Adipose tissue (tissue), 3 donors: ENCODE results near the gene NAV2. TPM values are rescaled to one million over a fixed set of nuclear protein-coding genes. Genes with fewer than 3 reads are reported as not detected.
"Not testable (repeated sequence)": the region's sequence is repeated elsewhere in the genome, so short reads cannot be mapped to it uniquely, and the experiment has no call there.

Experiments
- H3K27ac ChIP-seq: one replicate; pipeline ENCODE4 v1.5.1; 2013; ENCODE audit warnings: low read depth, low read length
- WGBS, 3 donors: extraction: QIAGEN DNeasy Blood & Tissue Kit; methylation state at CpG; one replicate each; pipeline ENCODE4 v1.1.7; 2013; 5-methylcytosine and 5-hydroxymethylcytosine counted together
- polyA plus RNA-seq, 3 donors: library from polyadenylated mRNA; stranded (reverse); fragments of 200-250 nt; gene quantifications; one replicate each; pipeline ENCODE4 v1.2.3, GENCODE V29; 2013
- donor health status: healthy with polysubstance abuse.
- donor health status: Bipolar disorder and iron deficiency.
- donor health status: healthy.

The NAV2 gene
- polyA plus RNA-seq, 3 donors, result 3.9 to 5.1 (median 4.8) TPM

DNA sequence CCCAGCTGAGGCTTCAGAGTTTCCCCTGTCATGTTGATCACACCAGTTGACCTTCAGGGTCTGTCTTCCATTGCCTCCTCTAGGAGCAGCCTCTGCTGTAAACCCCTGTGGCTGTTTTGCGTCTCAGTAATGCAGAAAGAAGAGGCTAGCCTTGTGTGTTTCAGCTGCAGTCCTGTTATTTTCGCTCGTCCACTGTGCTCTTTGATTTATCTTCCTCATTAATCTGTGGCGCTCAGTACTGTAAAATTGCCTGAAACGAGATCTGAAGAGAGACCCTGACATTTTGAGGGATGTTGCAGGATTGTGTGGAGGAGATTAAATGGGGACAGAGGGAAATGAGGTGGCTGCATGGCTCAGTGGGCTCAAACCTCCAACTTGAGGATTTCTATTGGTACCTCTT lies 283.9 kb downstream of the NAV2 start:
- no peak overlapping the region for H3K27ac ChIP-seq
- 81 to 87% (median 86%) methylated on average over 5 of the region's 5 CpGs for WGBS, 3 donors

DNA sequence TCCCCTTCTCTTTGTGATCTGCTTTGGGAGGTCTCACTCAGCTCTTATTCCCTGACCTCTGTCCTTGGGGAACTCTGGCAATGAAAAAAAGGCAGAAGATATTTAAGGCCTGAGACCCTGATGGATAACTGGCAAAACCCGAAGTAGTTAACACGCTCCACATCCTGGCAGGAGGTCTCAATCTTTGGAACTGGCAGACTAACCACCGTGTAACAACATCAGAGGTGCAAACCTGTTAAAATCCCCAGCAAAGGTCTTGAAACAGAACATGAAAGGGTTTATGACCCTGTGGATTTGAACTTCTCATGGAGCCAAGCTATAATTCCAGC lies 287.3 kb downstream of the NAV2 start:
- 67 to 75% (median 68%) methylated on average over 3 of the region's 3 CpGs for WGBS, 3 donors
- H3K27ac ChIP-seq, result no peak overlapping the region

DNA sequence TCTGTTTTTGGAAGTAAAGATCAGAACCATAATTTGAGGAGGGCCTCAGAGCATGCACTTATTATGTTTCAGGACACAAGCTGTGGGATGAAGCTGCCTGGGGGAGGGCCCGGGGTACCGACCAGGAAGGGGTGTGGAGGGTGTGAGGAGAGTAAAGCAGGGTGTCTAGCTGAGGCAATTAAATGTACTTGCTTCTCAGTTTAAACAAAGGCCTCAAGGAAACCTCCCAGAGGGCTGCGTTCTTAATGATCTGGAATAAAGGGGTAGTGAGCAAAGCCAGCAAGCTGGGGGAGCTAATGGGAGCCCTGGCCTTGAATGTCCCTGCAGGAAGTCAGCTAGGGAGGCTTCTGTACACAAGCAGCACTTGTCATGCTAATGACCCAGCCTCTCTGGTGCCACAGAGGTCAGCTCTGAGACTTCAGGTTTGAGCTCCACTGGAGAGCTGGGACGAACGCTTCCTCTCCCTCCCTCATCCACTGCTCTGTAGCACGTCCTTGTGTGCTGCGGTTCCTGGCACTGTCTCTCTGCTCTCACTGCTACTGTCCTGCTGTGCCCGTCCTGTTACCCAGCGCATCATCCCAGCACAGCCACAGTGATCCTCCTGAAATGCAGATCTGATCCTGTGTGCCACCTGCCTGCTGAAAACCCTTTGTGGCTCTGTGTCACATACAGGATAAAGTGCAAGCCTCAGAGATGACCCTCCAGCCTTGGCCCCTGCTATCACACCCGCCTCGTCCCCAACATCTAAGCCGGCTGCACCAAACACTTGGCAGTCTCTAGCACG lies 287.9 kb downstream of the NAV2 start:
- H3K27ac ChIP-seq, result no peak overlapping the region
- WGBS, 3 donors, result 71 to 75% (median 73%) methylated on average over 13 of the region's 13 CpGs

DNA sequence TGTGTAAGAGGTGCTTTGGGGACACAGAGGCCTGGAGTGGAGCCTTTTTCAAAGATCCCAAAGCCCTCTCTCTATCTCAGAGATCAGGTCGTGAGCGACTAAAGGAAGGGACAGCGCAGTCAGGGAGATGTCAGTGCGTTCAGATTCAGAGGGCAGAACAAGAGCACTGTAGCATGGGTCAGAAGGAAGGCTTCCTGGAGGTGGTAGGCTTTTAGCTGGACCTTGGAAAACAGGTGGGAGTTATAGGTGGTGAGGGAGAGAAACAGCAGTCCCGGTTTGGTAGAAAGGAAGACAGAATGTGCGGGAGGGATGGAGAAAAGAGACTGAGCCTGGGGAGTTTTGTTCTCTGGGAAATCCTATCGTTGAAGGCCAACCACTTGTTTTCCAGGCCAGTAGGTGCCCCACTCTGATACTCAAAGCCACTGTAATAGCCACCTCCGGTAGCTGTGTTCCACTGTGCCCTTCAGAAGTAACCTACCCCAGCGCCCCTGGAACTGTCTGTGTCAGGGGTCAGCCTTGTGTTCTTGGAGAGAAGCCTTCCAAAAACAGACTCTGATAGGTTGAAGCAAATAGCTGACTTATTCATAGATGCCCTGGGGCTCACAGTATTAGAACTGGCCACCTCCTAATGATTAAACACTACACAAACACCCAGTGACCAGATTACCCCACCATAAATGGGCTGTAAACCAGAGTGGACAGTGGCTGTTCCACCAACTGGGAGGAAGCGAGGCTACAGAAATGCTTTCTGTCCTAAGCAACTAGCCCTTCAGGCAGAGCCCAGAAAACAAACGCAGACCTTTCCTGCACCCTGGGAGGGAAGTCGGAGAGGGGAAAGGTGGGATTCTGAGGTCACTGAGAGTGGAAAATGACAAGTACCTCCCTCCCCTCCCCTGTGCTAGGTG lies 289.9 kb downstream of the NAV2 start:
- 64 to 89% (median 85%) methylated on average over 12 of the region's 12 CpGs for WGBS, 3 donors
- H3K27ac ChIP-seq, result no peak overlapping the region

DNA sequence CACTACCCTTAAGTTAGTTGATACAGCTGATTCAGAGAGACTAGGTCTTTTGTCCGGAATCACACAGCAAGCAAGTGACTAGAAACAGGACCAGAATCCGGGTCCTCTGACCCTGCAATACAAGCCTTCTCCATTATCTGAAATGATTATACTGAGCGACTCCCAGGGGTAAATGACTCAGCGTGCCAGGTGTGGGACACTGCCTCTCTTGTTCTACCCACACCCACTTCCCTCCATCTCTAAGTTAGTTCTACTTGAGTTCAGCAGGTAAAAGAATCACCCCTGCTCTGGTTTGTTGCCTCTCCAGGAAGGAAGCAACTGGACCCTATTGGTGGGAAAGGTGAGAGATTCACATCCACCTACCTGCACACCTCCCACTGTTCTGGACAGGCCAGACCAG lies 290.7 kb downstream of the NAV2 start:
- H3K27ac ChIP-seq, result no peak overlapping the region
- 60 to 94% (median 87%) methylated on average over 4 of the region's 4 CpGs for WGBS, 3 donors

DNA sequence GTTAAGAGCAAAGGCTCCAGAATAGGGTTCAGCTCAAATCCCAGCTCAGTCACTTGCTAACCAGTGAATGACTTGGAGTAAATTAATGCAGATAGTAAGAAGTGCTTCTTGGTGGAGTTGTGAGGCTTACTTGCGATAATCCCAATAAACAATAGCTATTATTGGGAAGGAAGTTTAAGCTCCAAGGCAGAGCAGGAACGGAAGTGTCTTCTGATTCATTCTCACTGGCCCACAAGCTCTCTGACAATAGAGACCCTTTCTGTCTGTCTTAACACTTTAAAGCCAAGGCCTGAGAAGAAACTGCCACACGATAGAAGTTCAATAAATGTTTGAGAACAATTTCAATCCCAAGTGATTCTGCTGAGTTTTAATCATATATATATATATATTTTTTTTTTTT lies 292.2 kb downstream of the NAV2 start:
- no peak overlapping the region for H3K27ac ChIP-seq
- 88 to 93% (median 93%) methylated on average over 3 of the region's 3 CpGs for WGBS, 3 donors

DNA sequence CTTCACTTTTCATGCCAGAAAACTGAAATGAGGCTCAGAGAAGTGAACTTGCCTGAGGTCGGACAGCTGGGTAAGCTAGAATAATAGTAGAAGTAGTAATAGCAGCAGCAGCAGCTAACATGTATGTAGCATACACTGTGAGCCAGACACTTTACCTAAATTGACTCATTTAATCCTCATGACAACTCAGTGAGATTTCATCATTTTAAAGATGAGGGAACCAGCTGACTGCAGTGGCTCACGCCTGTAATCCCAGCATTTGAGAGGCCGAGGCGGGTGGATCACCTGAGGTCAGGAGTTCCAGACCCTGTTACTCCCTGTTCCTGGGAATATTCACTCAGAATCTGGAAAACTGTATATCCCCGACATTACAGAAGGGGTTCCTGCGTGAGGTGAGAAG lies 293.1 kb downstream of the NAV2 start:
- WGBS, 3 donors, result 72 to 96% (median 93%) methylated on average over 6 of the region's 6 CpGs
- H3K27ac ChIP-seq, result no peak overlapping the region

DNA sequence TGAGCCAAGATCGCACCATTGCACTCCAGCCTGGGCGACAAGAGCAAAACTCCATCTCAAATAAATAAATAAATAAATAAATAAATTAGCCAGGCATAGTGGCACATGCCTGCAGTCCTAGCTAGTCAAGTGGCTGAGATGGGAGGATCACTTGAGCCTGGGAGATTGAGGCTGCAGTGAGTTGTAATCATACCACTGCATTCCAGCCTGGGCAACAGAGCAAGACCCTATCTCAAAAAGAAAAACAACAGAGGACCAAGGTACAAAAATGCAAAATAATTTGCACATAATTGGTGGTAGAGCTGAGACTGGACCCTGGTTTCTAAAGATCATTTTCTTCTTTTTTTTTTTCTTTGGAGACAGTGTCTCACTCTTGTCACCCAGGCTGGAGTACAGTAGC lies 294.0 kb downstream of the NAV2 start:
- H3K27ac ChIP-seq, result not testable (repeated sequence)
- 97 to 100% (median 100%) methylated on average over 2 of the region's 2 CpGs for WGBS, 3 donors

DNA sequence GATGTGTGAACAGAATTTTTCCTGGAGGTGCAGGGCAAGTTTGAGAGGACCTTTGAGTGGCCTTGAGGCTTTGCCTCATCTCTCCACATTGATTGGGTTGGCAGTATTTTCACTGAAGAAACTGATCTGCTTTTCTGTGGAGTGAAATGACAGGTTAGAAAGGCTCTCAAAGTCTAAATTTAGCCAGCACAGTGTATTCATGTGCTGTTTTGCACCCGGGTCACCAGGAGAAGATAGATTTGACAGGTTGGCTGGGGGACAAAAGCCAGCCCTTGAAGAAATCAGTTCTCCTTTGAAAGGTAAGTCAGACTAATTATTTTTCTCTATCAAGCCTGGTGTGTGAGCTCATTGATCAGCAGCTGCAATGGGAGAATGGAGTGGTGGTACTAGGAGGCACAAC lies 294.7 kb downstream of the NAV2 start:
- WGBS, 3 donors, result 23 to 91% (median 89%) methylated on average over 1 of the region's 1 CpG
- no peak overlapping the region for H3K27ac ChIP-seq

DNA sequence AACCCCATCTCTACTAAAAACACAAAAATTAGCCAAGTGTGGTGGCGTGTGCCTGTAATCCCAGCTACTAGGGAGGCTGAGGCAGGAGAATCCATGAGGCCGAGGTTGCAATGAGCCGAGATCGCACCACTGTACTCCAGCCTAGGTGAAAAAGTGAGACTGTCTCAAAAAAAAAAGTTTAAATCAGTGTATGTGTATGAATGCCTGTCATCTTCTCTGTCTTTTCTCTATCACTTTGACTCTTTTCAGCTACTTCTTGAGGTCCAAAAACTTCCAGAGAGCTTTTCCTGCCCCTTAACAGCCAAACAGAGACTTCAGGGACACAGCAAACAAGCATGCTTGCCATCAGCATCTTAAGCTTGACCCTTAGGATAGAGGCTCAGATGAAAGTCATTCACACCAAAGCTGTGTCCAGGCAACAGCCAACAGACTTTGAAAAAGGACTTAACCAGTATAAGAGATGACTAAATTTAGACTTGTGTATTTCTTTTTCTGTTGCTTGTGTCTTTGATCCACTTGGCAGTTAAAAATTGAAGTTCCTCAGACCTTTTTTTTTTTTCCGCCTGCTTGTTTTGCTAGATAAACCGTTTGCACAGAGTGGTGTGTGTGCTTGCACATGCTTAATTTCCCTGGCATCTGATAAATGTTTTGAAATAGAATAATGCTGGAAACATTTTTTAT lies 295.7 kb downstream of the NAV2 start:
- 57 to 74% (median 74%) methylated on average over 6 of the region's 6 CpGs for WGBS, 3 donors
- H3K27ac ChIP-seq, result no peak overlapping the region

DNA sequence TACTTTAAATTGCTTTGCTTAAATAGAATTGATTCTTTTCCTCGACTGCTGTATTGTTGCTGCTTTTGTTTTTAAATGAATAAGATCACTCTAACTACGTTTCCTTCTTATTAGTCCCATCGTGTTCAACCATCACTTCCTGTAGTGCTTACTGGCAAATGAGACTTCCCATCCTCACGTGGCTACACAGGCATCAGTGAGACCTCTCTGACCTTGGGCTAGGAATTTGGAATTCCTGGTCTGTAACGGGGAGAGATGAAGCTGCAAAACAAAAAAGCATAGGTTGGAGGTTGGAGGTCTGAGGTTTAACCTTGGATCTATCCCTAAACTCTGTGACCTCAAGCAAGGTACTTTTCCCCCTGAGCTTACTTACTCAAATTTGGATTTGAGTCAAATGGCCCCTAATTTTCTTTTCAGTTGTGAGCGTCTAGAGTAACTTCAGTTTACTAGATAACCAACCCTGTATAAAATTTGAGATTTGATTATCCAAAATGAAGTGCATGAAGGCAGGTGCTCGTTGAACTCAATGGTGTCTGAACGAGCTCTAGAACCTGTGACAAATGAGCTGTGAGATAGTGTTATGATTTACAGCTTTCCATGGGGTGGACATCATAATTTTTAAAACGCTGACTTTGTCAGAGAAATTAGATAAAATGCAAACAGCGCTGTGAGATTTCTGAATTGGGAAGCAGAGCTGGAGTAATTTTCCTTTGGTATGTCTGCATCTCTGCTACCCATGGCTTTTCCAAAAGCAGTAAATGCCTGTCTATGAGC lies 296.4 kb downstream of the NAV2 start:
- H3K27ac ChIP-seq, result no peak overlapping the region
- 22 to 51% (median 49%) methylated on average over 10 of the region's 10 CpGs for WGBS, 3 donors

DNA sequence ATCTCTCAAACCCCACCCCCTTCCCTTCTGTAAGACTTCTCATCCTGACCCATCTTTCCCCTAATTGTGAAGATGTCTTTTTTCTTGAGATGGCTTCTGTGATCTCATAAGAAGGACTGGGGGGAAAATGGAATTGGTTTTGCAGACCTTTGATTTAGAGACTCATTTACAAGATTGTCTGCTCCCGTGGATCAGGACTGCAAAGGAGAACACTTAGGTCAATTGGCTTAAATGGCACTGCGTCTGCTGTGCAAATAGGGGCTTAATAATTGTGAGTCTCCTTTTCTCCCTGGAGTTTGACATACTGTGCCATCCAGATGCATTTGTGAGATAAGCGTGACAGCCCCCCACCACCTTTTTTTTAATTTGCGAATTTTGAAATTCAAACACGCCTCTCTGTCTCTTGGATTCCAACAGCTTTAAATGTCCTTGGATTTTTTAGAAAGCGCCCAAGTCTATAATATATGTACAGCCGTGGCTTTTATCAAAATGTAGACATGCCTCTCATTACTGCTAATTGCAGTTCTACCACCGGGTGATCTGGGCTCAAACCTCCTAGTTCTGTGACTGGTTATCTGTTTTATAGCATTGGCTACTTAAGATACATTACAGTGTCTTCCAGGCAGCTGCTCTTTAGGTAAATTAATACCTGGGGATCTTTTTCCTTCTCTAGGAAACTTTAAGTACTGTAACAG lies 297.7 kb downstream of the NAV2 start:
- no peak overlapping the region for H3K27ac ChIP-seq
- 51 to 90% (median 89%) methylated on average over 8 of the region's 8 CpGs for WGBS, 3 donors

DNA sequence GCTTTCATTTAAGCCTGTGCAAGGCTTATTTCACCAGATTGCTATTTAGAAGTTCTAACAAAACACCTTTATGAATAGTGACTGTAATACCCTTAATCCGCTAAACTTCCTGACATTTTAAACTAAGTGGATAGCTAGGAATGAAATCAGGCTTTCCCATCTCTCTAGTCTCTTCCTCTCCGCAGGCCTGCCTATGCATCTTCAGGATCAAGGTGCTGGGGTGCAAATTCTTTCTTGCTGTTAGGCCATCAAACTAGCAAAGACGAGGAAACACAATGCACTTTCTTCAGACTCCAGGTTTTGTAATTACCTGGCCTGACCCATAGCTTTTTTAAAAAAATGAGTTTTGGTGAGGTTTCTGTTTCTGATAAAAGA lies 298.2 kb downstream of the NAV2 start:
- 68 to 93% (median 90%) methylated on average over 3 of the region's 3 CpGs for WGBS, 3 donors
- H3K27ac ChIP-seq, result no peak overlapping the region

DNA sequence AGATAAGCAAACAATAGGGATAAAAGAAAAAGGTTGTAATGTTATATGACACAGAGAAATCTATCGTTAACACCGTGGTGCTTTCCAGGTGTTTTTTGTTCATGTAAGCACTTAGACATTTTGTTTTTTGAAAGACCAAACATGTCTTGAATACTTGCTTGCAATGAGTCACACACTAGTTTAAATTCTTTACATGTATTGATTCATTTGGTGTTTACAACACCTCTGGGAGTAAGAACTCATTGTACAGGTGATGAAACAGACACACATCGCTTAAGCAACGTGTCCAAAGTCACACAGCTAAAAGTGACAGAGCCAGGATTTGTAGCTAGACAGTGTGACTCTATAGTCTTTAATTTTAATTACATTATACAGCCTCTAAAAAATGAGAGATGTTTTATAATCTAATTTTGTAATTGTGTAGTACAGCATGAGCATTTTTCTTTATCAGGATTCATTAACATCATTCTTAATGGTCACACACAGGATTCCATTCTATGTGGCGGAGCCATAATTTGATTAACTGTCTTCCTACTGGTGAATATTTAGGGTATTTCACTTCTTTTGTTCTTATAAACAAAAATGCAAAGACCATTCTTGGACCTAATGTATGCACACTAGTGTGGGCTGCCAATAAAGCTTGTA lies 298.8 kb downstream of the NAV2 start:
- H3K27ac ChIP-seq, result no peak overlapping the region
- WGBS, 3 donors, result 29 to 89% (median 87%) methylated on average over 5 of the region's 5 CpGs

DNA sequence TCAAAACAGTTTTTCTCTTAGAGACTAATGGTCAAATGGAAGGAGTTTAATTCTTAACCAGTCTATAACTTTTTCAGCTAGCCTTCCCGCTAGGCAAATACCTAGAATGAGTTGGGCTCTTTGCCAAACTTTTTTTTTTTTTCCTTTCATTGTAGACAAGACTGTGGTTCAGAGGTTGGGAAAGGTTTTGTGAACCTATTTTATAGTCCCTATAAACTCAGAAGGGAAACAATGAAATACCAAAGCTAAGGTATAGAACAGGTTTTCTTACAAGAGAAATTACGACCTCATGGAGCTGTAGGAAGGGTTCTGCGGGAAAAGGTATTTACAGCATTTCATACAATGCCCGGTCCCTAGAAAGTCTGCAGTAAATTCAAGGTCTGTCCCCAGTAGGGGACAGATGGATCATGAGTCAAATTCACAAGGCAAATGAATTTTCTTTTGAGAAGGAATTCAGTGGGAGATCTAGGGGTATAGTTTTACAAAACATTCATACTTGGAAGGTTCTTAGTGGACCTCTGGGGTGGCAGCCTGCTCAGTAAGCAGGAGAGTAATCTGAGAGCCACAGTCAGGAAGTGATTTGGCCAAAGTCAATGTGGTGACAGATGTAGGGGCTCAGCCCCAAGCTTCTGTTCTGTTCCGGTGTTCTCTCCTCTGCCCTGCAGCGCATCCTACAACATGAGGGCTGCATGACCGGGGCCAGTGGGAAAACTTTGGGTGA lies 300.9 kb downstream of the NAV2 start:
- 33 to 66% (median 60%) methylated on average over 7 of the region's 7 CpGs for WGBS, 3 donors
- H3K27ac ChIP-seq, result no peak overlapping the region

DNA sequence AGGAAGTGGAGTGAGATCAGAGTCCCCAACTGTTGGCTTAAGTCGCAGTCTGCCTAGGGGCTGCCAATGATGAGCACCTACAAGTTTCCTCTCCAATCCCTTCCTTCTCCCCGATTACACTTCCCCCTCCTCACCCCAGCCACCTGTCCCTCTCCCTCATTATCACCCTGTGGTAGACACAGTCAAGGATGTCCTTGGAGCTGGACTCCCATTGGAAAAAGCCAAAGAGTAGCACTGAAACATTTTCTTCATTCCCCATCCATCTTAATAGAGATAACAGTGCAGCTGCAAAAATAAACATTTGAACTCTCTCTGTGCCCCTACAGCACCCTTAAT lies 301.4 kb downstream of the NAV2 start:
- 24 to 35% (median 33%) methylated on average over 2 of the region's 2 CpGs for WGBS, 3 donors
- H3K27ac ChIP-seq, result no peak overlapping the region

DNA sequence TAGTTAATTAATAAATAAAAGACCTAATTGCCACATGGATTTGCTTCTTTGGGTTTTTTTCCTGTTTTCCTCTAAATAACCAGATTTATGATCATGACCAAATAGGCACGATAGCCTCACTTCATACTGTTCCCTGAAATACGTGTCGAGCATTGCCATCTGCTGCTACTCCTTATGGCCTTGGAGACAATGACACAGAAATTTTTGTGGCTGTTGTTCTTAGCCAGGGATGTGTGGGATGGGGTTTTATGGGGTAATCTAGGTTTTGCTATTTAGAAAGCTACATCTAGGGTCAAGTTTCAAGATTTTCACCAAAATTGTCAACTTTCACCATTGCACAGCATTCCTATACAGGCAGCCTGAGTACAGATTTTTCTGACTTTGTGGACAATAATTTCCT lies 302.5 kb downstream of the NAV2 start:
- WGBS, 3 donors, result 58 to 98% (median 97%) methylated on average over 3 of the region's 3 CpGs

More for the DNA sequence above, 302.5 kb downstream of the NAV2 start:
- no peak overlapping the region for H3K27ac ChIP-seq
